ENCODE results near the gene KLHDC8A. TPM values are rescaled to one million over a fixed set of nuclear protein-coding genes. Genes with fewer than 3 reads are reported as not detected.
A peak's percentile ranks its signal among the peaks of the same experiment; 100 is the strongest.
"Not testable (repeated sequence)": the region's sequence is repeated elsewhere in the genome, so short reads cannot be mapped to it uniquely, and the experiment has no call there.

The KLHDC8A gene
- total and polyA plus RNA-seq, 4 donors = 9.9 to 56.8 (median 31.0) TPM

- not testable (repeated sequence) for H3K9me3 ChIP-seq (ENCODE audit: control insufficient read depth, insufficient read depth, low read length); H3K36me3 ChIP-seq (ENCODE audit: control insufficient read depth, insufficient read depth, low read length); H3K4me3 ChIP-seq (ENCODE audit: low read depth, low read length); H3K27ac ChIP-seq (ENCODE audit: low read depth, low read length); DNase-seq (ENCODE audit: low read depth in 4 of 6, low spot score in 6 of 6); H3K27me3 ChIP-seq (ENCODE audit: control insufficient read depth, insufficient read depth, low read length); H3K4me1 ChIP-seq (ENCODE audit: control insufficient read depth, insufficient read depth, low read length)
- WGBS (ENCODE audit: insufficient coverage) = 97% methylated on average over 2 of the region's 3 CpGs
These were observed 26.3 kb upstream of the KLHDC8A start for GRCh38 chr1:205382990-205383389.

GRCh38 chr1:205382561-205382960 is 25.8 kb upstream of the KLHDC8A start:
- no CpG with 5 or more reads among the region's 4 CpGs for WGBS (ENCODE audit: insufficient coverage)
- H3K9me3 ChIP-seq (ENCODE audit: control insufficient read depth, insufficient read depth, low read length) = no peaks in the 10 kb centered on the region
- H3K27me3 ChIP-seq (ENCODE audit: control insufficient read depth, insufficient read depth, low read length) = no peaks in the 10 kb centered on the region
- no peaks in the 10 kb centered on the region for H3K36me3 ChIP-seq (ENCODE audit: control insufficient read depth, insufficient read depth, low read length)
- no peak overlapping the region for H3K27ac ChIP-seq (ENCODE audit: low read depth, low read length)
- no peak overlapping the region for H3K4me3 ChIP-seq (ENCODE audit: low read depth, low read length)
- peak in 1 of 6 donors; percentile 44 for DNase-seq (ENCODE audit: low read depth in 4 of 6, low spot score in 6 of 6)
- peaks cover 2% of the 10 kb centered on the region for H3K4me1 ChIP-seq (ENCODE audit: control insufficient read depth, insufficient read depth, low read length)

GRCh38 chr1:205381305-205381704 is 24.6 kb upstream of the KLHDC8A start:
- Histone ChIP-seq H3K27me3 (ENCODE audit: control insufficient read depth, insufficient read depth, low read length) (no peaks in the 10 kb centered on the region), H3K36me3 (ENCODE audit: control insufficient read depth, insufficient read depth, low read length) (no peaks in the 10 kb centered on the region), H3K4me3 (ENCODE audit: low read depth, low read length) (no peak overlapping the region), H3K9me3 (ENCODE audit: control insufficient read depth, insufficient read depth, low read length) (no peaks in the 10 kb centered on the region), H3K27ac (ENCODE audit: low read depth, low read length) (no peak overlapping the region), H3K4me1 (ENCODE audit: control insufficient read depth, insufficient read depth, low read length) (peaks cover 2% of the 10 kb centered on the region)
- WGBS (ENCODE audit: insufficient coverage) = 89% methylated on average over 2 of the region's 6 CpGs
- DNase-seq (ENCODE audit: low read depth in 4 of 6, low spot score in 6 of 6) = no peak

DNA sequence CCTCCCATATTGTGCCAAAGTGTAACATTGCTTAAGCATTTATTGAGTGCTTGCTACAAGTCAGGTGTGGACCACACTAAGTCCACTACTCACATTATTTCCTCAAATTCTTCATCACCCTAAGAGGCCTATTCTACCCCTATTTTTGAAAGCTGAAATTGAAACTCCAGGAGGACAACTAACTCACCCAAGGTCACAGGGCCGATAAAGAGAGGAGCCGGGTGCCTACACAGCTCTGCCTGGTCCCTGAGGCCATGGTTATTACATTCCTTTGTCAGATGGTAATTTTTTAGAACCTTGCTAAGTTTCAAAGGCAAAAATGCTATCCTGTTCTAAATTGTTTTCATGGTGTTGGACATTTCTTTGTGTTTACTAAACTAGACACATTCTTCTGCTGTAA is 24.2 kb upstream of the KLHDC8A start:
- H3K9me3 ChIP-seq (ENCODE audit: control insufficient read depth, insufficient read depth, low read length) = no peaks in the 10 kb centered on the region
- no peak overlapping the region for H3K4me3 ChIP-seq (ENCODE audit: low read depth, low read length)
- DNase-seq (ENCODE audit: low read depth in 4 of 6, low spot score in 6 of 6) = no peak
- no peaks in the 10 kb centered on the region for H3K27me3 ChIP-seq (ENCODE audit: control insufficient read depth, insufficient read depth, low read length)
- no peaks in the 10 kb centered on the region for H3K36me3 ChIP-seq (ENCODE audit: control insufficient read depth, insufficient read depth, low read length)
- 71% methylated on average over 2 of the region's 2 CpGs for WGBS (ENCODE audit: insufficient coverage)
- H3K27ac ChIP-seq (ENCODE audit: low read depth, low read length) = no peak overlapping the region
- H3K4me1 ChIP-seq (ENCODE audit: control insufficient read depth, insufficient read depth, low read length) = peaks cover 4% of the 10 kb centered on the region

GRCh38 chr1:205379056-205379455 is 22.3 kb upstream of the KLHDC8A start:
- Histone ChIP-seq H3K27me3 (ENCODE audit: control insufficient read depth, insufficient read depth, low read length) (no peaks in the 10 kb centered on the region), H3K4me1 (ENCODE audit: control insufficient read depth, insufficient read depth, low read length) (peaks cover 7% of the 10 kb centered on the region), H3K9me3 (ENCODE audit: control insufficient read depth, insufficient read depth, low read length) (no peaks in the 10 kb centered on the region), H3K4me3 (ENCODE audit: low read depth, low read length) (no peak overlapping the region), H3K27ac (ENCODE audit: low read depth, low read length) (no peak overlapping the region), H3K36me3 (ENCODE audit: control insufficient read depth, insufficient read depth, low read length) (no peaks in the 10 kb centered on the region)
- DNase-seq (ENCODE audit: low read depth in 4 of 6, low spot score in 6 of 6) = no peak
- WGBS (ENCODE audit: insufficient coverage) = 78% methylated on average over 5 of the region's 8 CpGs

DNA sequence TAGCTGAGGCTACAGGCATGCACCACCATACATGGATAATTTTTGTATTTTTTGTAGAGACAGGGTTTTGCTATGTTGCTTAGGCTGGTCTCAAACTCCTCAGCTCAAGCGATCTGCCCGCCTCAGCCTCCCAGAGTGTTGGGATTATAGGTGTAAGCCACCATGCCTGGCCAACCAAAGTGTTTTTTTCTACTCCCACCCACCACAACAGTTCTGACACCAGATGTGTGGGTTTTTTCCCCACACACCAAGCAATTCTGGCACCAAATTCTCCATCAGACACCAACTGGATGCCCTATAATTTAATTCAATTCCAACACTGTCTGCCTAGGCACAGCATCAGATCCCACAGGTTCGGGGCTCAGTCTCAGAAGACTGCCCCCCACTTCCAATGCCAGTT is 20.6 kb upstream of the KLHDC8A start:
- no peaks in the 10 kb centered on the region for H3K9me3 ChIP-seq (ENCODE audit: control insufficient read depth, insufficient read depth, low read length)
- peaks cover 7% of the 10 kb centered on the region for H3K4me1 ChIP-seq (ENCODE audit: control insufficient read depth, insufficient read depth, low read length)
- 80% methylated on average over 1 of the region's 3 CpGs for WGBS (ENCODE audit: insufficient coverage)
- no peak for DNase-seq (ENCODE audit: low read depth in 4 of 6, low spot score in 6 of 6)
- H3K27me3 ChIP-seq (ENCODE audit: control insufficient read depth, insufficient read depth, low read length) = no peaks in the 10 kb centered on the region
- H3K36me3 ChIP-seq (ENCODE audit: control insufficient read depth, insufficient read depth, low read length) = no peaks in the 10 kb centered on the region
- no peak overlapping the region for H3K4me3 ChIP-seq (ENCODE audit: low read depth, low read length)
- H3K27ac ChIP-seq (ENCODE audit: low read depth, low read length) = no peak overlapping the region

- H3K27ac ChIP-seq (ENCODE audit: low read depth, low read length) = no peak overlapping the region
- no peak for DNase-seq (ENCODE audit: low read depth in 4 of 6, low spot score in 6 of 6)
- no peaks in the 10 kb centered on the region for H3K27me3 ChIP-seq (ENCODE audit: control insufficient read depth, insufficient read depth, low read length)
- no peak overlapping the region for H3K4me3 ChIP-seq (ENCODE audit: low read depth, low read length)
- no peaks in the 10 kb centered on the region for H3K9me3 ChIP-seq (ENCODE audit: control insufficient read depth, insufficient read depth, low read length)
- no peaks in the 10 kb centered on the region for H3K36me3 ChIP-seq (ENCODE audit: control insufficient read depth, insufficient read depth, low read length)
- 50% methylated on average over 1 of the region's 4 CpGs for WGBS (ENCODE audit: insufficient coverage)
- peaks cover 7% of the 10 kb centered on the region for H3K4me1 ChIP-seq (ENCODE audit: control insufficient read depth, insufficient read depth, low read length)
These were observed 20.0 kb upstream of the KLHDC8A start for GRCh38 chr1:205376739-205377138.

GRCh38 chr1:205375835-205376545 is 19.3 kb upstream of the KLHDC8A start:
- no peaks in the 10 kb centered on the region for H3K9me3 ChIP-seq (ENCODE audit: control insufficient read depth, insufficient read depth, low read length)
- H3K36me3 ChIP-seq (ENCODE audit: control insufficient read depth, insufficient read depth, low read length) = no peaks in the 10 kb centered on the region
- no peak overlapping the region for H3K4me3 ChIP-seq (ENCODE audit: low read depth, low read length)
- no peak overlapping the region for H3K27ac ChIP-seq (ENCODE audit: low read depth, low read length)
- DNase-seq (ENCODE audit: low read depth in 4 of 6, low spot score in 6 of 6) = peak in 2 of 6 donors; percentile 85 to 88
- 18% methylated on average over 4 of the region's 6 CpGs for WGBS (ENCODE audit: insufficient coverage)
- H3K4me1 ChIP-seq (ENCODE audit: control insufficient read depth, insufficient read depth, low read length) = peaks cover 7% of the 10 kb centered on the region
- H3K27me3 ChIP-seq (ENCODE audit: control insufficient read depth, insufficient read depth, low read length) = no peaks in the 10 kb centered on the region

DNA sequence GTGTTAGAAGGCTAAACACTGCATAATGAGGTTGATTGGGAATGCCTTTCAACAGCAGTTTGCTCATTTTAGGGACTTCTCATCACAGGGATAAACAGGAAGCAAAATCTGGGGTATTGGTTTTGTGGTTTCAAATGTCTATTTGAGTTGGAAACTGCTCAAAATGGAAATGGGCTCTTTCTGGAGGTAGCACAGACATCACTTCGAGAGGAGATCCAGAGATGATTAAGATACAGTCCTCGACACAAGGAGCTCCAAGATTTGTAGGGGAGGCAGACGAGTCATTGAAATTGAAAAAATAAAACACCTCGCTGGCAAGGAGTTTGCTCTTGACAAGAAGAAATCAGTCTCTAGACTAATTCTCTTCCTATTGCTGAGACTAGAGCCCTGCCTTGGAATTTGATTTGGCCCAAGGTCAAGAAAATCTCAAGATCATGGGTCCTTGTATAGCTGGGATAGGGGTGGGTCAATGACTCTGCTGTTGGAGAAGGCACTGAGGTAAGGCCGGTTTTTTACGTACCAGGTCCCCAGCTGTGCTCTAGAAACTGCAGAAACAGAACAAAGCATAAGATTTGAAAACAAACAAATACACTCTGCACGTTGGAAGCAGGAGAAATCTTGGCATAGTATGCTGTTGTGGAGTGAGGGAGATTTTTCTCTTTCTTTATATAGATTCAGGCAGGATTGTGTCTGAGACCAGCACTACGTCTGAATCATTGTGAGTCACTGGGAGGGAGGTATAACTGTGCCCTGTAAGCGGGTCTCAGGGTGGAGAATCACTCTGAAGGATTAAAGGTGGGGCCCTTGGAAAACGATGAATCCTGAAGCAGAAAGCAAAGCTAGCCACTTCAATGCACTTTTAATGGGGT is 17.7 kb upstream of the KLHDC8A start:
- Histone ChIP-seq H3K36me3 (ENCODE audit: control insufficient read depth, insufficient read depth, low read length) (no peaks in the 10 kb centered on the region), H3K27ac (ENCODE audit: low read depth, low read length) (peak overlapping the region; percentile 26), H3K4me1 (ENCODE audit: control insufficient read depth, insufficient read depth, low read length) (peaks cover 7% of the 10 kb centered on the region), H3K4me3 (ENCODE audit: low read depth, low read length) (no peak overlapping the region), H3K27me3 (ENCODE audit: control insufficient read depth, insufficient read depth, low read length) (no peaks in the 10 kb centered on the region), H3K9me3 (ENCODE audit: control insufficient read depth, insufficient read depth, low read length) (no peaks in the 10 kb centered on the region)
- 70% methylated on average over 4 of the region's 10 CpGs for WGBS (ENCODE audit: insufficient coverage)
- peak in 1 of 6 donors; percentile 84 for DNase-seq (ENCODE audit: low read depth in 4 of 6, low spot score in 6 of 6)

DNA sequence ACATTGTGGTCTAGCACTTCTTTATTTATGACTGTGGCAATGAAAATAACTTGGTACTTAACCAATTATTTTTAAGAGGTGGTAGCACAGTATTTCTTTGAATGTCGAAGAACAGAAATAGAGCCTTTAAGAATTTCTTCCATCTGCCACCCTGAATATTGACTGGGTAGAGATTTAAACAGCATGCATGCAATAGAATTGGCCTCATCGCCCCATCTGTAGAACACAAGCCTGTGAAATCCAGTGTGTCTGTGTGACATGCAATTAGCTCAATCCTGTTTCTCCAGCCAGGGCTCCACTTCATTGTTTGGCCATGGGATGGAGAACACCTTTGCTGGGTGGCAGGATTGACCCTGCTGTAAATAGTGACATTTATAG is 17.1 kb upstream of the KLHDC8A start:
- peak in 1 of 6 donors; percentile 91 for DNase-seq (ENCODE audit: low read depth in 4 of 6, low spot score in 6 of 6)
- no peak overlapping the region for H3K4me3 ChIP-seq (ENCODE audit: low read depth, low read length)
- WGBS (ENCODE audit: insufficient coverage) = 75% methylated on average over 1 of the region's 2 CpGs
- H3K4me1 ChIP-seq (ENCODE audit: control insufficient read depth, insufficient read depth, low read length) = peaks cover 11% of the 10 kb centered on the region
- H3K9me3 ChIP-seq (ENCODE audit: control insufficient read depth, insufficient read depth, low read length) = no peaks in the 10 kb centered on the region
- no peaks in the 10 kb centered on the region for H3K27me3 ChIP-seq (ENCODE audit: control insufficient read depth, insufficient read depth, low read length)
- no peaks in the 10 kb centered on the region for H3K36me3 ChIP-seq (ENCODE audit: control insufficient read depth, insufficient read depth, low read length)
- H3K27ac ChIP-seq (ENCODE audit: low read depth, low read length) = no peak overlapping the region

Data from spinal cord (tissue), 10 donors.